HCT116 (cell line): ENCODE measurements around the gene RNF180.

Source experiments
- CTCF ChIP-seq, 3 experiments: fragments of 200-600 bp in 1 of 3; sonication (generic) in 1 of 3; IDR thresholded peaks in 2 of 3; conservative IDR thresholded peaks in 1 of 3; 2 replicates each; pipeline ENCODE4 v1.5.1; 2012 to 2017; ENCODE audit warnings: low read depth in 2 of 3, low read length in 2 of 3, antibody characterized with exemption in 1 of 3, borderline replicate concordance in 1 of 3, control low read depth in 1 of 3, mild to moderate bottlenecking in 1 of 3, mixed read lengths in 1 of 3, mixed run types in 1 of 3, moderate library complexity in 1 of 3; ENCODE audit not compliant: insufficient read depth in 1 of 3
- EZH2 ChIP-seq: fragments of 200-600 bp; sonication (generic); IDR thresholded peaks from 2 replicates; pipeline ENCODE4 v1.6.1; 2017; ENCODE audit warnings: antibody characterized with exemption, mixed run types
- EZH2phosphoT487 ChIP-seq: fragments of 200-600 bp; IDR thresholded peaks from 2 replicates; pipeline ENCODE4 v1.6.1; 2018; ENCODE audit warnings: antibody characterized with exemption, borderline replicate concordance
- POLR2A ChIP-seq: IDR thresholded peaks from 2 replicates; pipeline ENCODE4 v1.7.0; 2011; ENCODE audit warnings: borderline replicate concordance; ENCODE audit not compliant: insufficient read depth, insufficient read length; ENCODE audit errors: extremely low read depth
- POLR2AphosphoS5 ChIP-seq: IDR thresholded peaks from 2 replicates; pipeline ENCODE4 v1.6.1; 2011; ENCODE audit warnings: mild to moderate bottlenecking, low read depth, low read length, moderate library complexity
- TF ChIP-seq, protein P1 (sequence below): IDR thresholded peaks from 2 replicates; pipeline ENCODE4 v1.6.1; 2012; ENCODE audit warnings: low read depth

- TF ChIP-seq EZH2phosphoT487 (no peak), CTCF (IDR thresholded peaks at IDR 0.05 in 2 of 3, conservative IDR thresholded peaks at IDR 0.05 in 1 of 3; ENCODE audit: borderline replicate concordance in 1 of 3, insufficient read depth in 1 of 3, low read depth in 2 of 3, low read length in 2 of 3) (peak; percentile 25 to 65 (median 31); a peak in 5 of 6 replicates), POLR2A (no peak), EZH2 (no peak), POLR2AphosphoS5 (no peak)
- TF ChIP-seq, protein P1, sequence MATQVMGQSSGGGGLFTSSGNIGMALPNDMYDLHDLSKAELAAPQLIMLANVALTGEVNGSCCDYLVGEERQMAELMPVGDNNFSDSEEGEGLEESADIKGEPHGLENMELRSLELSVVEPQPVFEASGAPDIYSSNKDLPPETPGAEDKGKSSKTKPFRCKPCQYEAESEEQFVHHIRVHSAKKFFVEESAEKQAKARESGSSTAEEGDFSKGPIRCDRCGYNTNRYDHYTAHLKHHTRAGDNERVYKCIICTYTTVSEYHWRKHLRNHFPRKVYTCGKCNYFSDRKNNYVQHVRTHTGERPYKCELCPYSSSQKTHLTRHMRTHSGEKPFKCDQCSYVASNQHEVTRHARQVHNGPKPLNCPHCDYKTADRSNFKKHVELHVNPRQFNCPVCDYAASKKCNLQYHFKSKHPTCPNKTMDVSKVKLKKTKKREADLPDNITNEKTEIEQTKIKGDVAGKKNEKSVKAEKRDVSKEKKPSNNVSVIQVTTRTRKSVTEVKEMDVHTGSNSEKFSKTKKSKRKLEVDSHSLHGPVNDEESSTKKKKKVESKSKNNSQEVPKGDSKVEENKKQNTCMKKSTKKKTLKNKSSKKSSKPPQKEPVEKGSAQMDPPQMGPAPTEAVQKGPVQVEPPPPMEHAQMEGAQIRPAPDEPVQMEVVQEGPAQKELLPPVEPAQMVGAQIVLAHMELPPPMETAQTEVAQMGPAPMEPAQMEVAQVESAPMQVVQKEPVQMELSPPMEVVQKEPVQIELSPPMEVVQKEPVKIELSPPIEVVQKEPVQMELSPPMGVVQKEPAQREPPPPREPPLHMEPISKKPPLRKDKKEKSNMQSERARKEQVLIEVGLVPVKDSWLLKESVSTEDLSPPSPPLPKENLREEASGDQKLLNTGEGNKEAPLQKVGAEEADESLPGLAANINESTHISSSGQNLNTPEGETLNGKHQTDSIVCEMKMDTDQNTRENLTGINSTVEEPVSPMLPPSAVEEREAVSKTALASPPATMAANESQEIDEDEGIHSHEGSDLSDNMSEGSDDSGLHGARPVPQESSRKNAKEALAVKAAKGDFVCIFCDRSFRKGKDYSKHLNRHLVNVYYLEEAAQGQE, result no peak
These were observed 17.7 kb upstream of the RNF180 start for GRCh38 chr5:64147849-64148441.
